Measurements from ENCODE around the gene APOBEC3H.

- TF ChIP-seq CTCF (IDR thresholded peaks at IDR 0.05 in 8 of 11, conservative IDR thresholded peaks at IDR 0.05 in 3 of 11): no peak
- TF ChIP-seq POLR2A (IDR thresholded peaks at IDR 0.05): no peak
- TF ChIP-seq POLR2AphosphoS5 (IDR thresholded peaks at IDR 0.05): no peak
Measured at GRCh38 chr22:39139933-39140332, 42.9 kb downstream of the APOBEC3H start.
